ENCODE results near the gene CDCA3. TPM values are rescaled to one million over a fixed set of nuclear protein-coding genes. Genes with fewer than 3 reads are reported as not detected.

CDCA3 gene
- total RNA-seq, 4 donors from 2014 or later, result 1.2 to 2.9 (median 1.5) TPM

DNA sequence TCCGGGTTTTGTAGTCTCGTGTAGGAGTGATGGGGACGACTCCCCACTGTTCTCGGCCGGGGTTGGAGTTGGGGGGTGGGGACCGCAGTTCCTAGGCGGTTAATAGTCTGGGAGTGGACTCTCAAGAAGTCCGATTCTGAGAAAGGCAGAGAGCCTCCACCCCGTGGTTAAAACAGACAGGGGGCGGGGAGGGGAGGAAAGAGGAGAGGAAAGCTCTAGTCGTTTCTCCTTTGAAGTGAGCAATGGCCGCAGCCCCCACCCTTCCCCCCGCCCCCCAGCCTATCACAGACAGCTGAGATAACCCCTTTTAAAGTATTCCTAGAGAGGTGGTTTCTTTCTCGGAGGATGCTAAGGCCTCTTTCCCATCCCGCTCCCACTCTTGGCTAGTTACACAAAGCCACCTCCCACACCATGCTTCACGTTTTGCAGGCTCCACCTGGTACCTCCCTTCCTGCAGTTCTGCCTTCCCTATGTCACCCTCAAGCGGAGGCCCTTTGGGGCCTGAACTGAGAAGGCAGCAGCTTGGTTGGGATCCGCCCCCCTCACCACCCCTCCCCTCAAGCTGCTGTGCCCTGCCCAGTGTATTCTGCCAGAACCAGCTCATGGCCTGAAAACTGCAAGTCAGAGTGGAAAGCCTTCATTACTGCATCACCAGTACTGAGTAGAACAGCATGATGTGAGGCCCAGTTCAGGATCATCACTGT lies 1.7 kb upstream of the CDCA3 start:
- H3K4me1 ChIP-seq, result peaks cover 13 to 26% (median 20%) of the 10 kb centered on the region in 4 donors
- H3K9me3 ChIP-seq, result no peaks in the 10 kb centered on the region
- H3K27ac ChIP-seq (replicated peaks in 1 of 4), result peak overlapping the region; percentile 92 to 98 (median 95)
- no peak for DNase-seq (ENCODE audit: extremely low spot score)
- peak overlapping the region; percentile 61 to 94 (median 68) for H3K4me3 ChIP-seq
- intact Hi-C loops (cut with DNase I), result no loop called here
- no peak for TF ChIP-seq POLR2A (IDR thresholded peaks at IDR 0.05; ENCODE audit: low read depth)
- TF ChIP-seq POLR2AphosphoS5 (IDR thresholded peaks at IDR 0.05), result no peak
- TF ChIP-seq EP300 (IDR thresholded peaks at IDR 0.05), result no peak
- TF ChIP-seq, protein P1, sequence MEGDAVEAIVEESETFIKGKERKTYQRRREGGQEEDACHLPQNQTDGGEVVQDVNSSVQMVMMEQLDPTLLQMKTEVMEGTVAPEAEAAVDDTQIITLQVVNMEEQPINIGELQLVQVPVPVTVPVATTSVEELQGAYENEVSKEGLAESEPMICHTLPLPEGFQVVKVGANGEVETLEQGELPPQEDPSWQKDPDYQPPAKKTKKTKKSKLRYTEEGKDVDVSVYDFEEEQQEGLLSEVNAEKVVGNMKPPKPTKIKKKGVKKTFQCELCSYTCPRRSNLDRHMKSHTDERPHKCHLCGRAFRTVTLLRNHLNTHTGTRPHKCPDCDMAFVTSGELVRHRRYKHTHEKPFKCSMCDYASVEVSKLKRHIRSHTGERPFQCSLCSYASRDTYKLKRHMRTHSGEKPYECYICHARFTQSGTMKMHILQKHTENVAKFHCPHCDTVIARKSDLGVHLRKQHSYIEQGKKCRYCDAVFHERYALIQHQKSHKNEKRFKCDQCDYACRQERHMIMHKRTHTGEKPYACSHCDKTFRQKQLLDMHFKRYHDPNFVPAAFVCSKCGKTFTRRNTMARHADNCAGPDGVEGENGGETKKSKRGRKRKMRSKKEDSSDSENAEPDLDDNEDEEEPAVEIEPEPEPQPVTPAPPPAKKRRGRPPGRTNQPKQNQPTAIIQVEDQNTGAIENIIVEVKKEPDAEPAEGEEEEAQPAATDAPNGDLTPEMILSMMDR (IDR thresholded peaks at IDR 0.05), result peak in 1 of 3 experiments; percentile 4
- peaks cover 18 to 43% (median 32%) of the 10 kb centered on the region in 4 donors for H3K36me3 ChIP-seq
- 2% methylated on average over 17 of the region's 18 CpGs for WGBS
- H3K27me3 ChIP-seq, result no peaks in the 10 kb centered on the region

GRCh38 chr12:6851921-6852650 lies 1.0 kb upstream of the CDCA3 start, which contains the start of gene USP5:
Gene USP5, plus strand, starts transcription at chr12:6852150. Its CDS starts 30 bp downstream, at chr12:6852180.
- Histone ChIP-seq H3K27ac (replicated peaks in 1 of 4) (peak within 1 kb of the TSS; percentile 92 to 98 (median 95)), H3K4me1 (peaks cover 13 to 26% (median 20%) of the 10 kb centered on the region in 4 donors), H3K27me3 (no peaks in the 10 kb centered on the region), H3K4me3 (peak within 1 kb of the TSS; percentile 61 to 94 (median 68)), H3K9me3 (no peaks in the 10 kb centered on the region), H3K36me3 (peaks cover 13 to 43% (median 29%) of the 10 kb centered on the region in 4 donors)
- intact Hi-C loops (cut with DNase I), result no loop called here
- WGBS, result 0% methylated on average over 24 of the region's 65 CpGs
- TF ChIP-seq, protein P1 (IDR thresholded peaks at IDR 0.05), result peak in 1 of 3 experiments; percentile 20
- TF ChIP-seq EP300 (IDR thresholded peaks at IDR 0.05), result no peak
- TF ChIP-seq POLR2A (IDR thresholded peaks at IDR 0.05; ENCODE audit: low read depth), result peak; percentile 18
- peak; percentile 75 to 86 for TF ChIP-seq POLR2AphosphoS5 (IDR thresholded peaks at IDR 0.05)
- DNase-seq (ENCODE audit: extremely low spot score), result peak; percentile 100

- Histone ChIP-seq H3K27ac (replicated peaks in 1 of 4) (peak overlapping the region; percentile 92 to 98 (median 95)), H3K36me3 (peaks cover 3 to 43% (median 29%) of the 10 kb centered on the region in 4 donors), H3K4me1 (peaks cover 13 to 26% (median 20%) of the 10 kb centered on the region in 4 donors), H3K27me3 (no peaks in the 10 kb centered on the region), H3K4me3 (peak overlapping the region; percentile 61 to 94 (median 68)), H3K9me3 (no peaks in the 10 kb centered on the region)
- TF ChIP-seq POLR2AphosphoS5 (IDR thresholded peaks at IDR 0.05), result no peak
- no peak for TF ChIP-seq EP300 (IDR thresholded peaks at IDR 0.05)
- TF ChIP-seq, protein P1 (IDR thresholded peaks at IDR 0.05), result no peak
- TF ChIP-seq POLR2A (IDR thresholded peaks at IDR 0.05; ENCODE audit: low read depth), result no peak
- WGBS, result 31% methylated on average over 6 of the region's 16 CpGs
- no peak for DNase-seq (ENCODE audit: extremely low spot score)
- intact Hi-C loops (cut with DNase I), result no loop called here
Observed at GRCh38 chr12:6850796-6851152, 312 bp downstream of the CDCA3 start.

GRCh38 chr12:6849976-6850560 lies 1.0 kb downstream of the CDCA3 start:
- peaks cover 13 to 26% (median 20%) of the 10 kb centered on the region in 4 donors for H3K4me1 ChIP-seq
- H3K27ac ChIP-seq (replicated peaks in 1 of 4), result no peak overlapping the region
- no peaks in the 10 kb centered on the region for H3K9me3 ChIP-seq
- H3K4me3 ChIP-seq, result no peak overlapping the region
- TF ChIP-seq EP300 (IDR thresholded peaks at IDR 0.05) (no peak), POLR2AphosphoS5 (IDR thresholded peaks at IDR 0.05) (no peak), POLR2A (IDR thresholded peaks at IDR 0.05; ENCODE audit: low read depth) (no peak)
- TF ChIP-seq, protein P1 (IDR thresholded peaks at IDR 0.05), result no peak
- H3K27me3 ChIP-seq, result no peaks in the 10 kb centered on the region
- WGBS, result 76% methylated on average over 10 of the region's 10 CpGs
- intact Hi-C loops (cut with DNase I), result no loop called here
- H3K36me3 ChIP-seq, result peaks cover 0 to 45% (median 30%) of the 10 kb centered on the region in 4 donors
- no peak for DNase-seq (ENCODE audit: extremely low spot score)
